Measurements from ENCODE around the gene LEFTY1. TPM values are rescaled to one million over a fixed set of nuclear protein-coding genes. Genes with fewer than 3 reads are reported as not detected.

Gene LEFTY1
- total RNA-seq, 1 donor from 2014 or later = 0.40 TPM

- no peak for DNase-seq (ENCODE audit: extremely low spot score, unreplicated experiment)
- TF ChIP-seq, protein P1, sequence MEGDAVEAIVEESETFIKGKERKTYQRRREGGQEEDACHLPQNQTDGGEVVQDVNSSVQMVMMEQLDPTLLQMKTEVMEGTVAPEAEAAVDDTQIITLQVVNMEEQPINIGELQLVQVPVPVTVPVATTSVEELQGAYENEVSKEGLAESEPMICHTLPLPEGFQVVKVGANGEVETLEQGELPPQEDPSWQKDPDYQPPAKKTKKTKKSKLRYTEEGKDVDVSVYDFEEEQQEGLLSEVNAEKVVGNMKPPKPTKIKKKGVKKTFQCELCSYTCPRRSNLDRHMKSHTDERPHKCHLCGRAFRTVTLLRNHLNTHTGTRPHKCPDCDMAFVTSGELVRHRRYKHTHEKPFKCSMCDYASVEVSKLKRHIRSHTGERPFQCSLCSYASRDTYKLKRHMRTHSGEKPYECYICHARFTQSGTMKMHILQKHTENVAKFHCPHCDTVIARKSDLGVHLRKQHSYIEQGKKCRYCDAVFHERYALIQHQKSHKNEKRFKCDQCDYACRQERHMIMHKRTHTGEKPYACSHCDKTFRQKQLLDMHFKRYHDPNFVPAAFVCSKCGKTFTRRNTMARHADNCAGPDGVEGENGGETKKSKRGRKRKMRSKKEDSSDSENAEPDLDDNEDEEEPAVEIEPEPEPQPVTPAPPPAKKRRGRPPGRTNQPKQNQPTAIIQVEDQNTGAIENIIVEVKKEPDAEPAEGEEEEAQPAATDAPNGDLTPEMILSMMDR (IDR thresholded peaks at IDR 0.05) = no peak
- Mint-ChIP-seq H3K9me3 (ENCODE audit: unreplicated experiment) (no peaks in the 10 kb centered on the region), H3K27ac (ENCODE audit: unreplicated experiment) (no peak overlapping the region), H3K4me3 (ENCODE audit: unreplicated experiment) (no peak overlapping the region), H3K36me3 (ENCODE audit: unreplicated experiment) (peaks cover 36% of the 10 kb centered on the region), H3K4me1 (ENCODE audit: unreplicated experiment) (peaks cover 4% of the 10 kb centered on the region), H3K27me3 (ENCODE audit: unreplicated experiment) (no peaks in the 10 kb centered on the region)
These were observed 17.4 kb downstream of the LEFTY1 start for GRCh38 chr1:225871359-225872074.

GRCh38 chr1:225870911-225871310 lies 18.0 kb downstream of the LEFTY1 start:
- Mint-ChIP-seq H3K9me3 (ENCODE audit: unreplicated experiment) (no peaks in the 10 kb centered on the region), H3K4me1 (ENCODE audit: unreplicated experiment) (peaks cover 10% of the 10 kb centered on the region), H3K36me3 (ENCODE audit: unreplicated experiment) (peaks cover 37% of the 10 kb centered on the region), H3K27ac (ENCODE audit: unreplicated experiment) (no peak overlapping the region), H3K27me3 (ENCODE audit: unreplicated experiment) (no peaks in the 10 kb centered on the region), H3K4me3 (ENCODE audit: unreplicated experiment) (no peak overlapping the region)
- TF ChIP-seq, protein P1 (IDR thresholded peaks at IDR 0.05) = no peak
- no peak for DNase-seq (ENCODE audit: extremely low spot score, unreplicated experiment)

GRCh38 chr1:225868631-225869330 lies 20.2 kb downstream of the LEFTY1 start:
- Mint-ChIP-seq H3K27ac (ENCODE audit: unreplicated experiment) (no peak overlapping the region), H3K27me3 (ENCODE audit: unreplicated experiment) (no peaks in the 10 kb centered on the region), H3K36me3 (ENCODE audit: unreplicated experiment) (peaks cover 38% of the 10 kb centered on the region), H3K4me3 (ENCODE audit: unreplicated experiment) (no peak overlapping the region), H3K4me1 (ENCODE audit: unreplicated experiment) (peaks cover 20% of the 10 kb centered on the region), H3K9me3 (ENCODE audit: unreplicated experiment) (no peaks in the 10 kb centered on the region)
- no peak for DNase-seq (ENCODE audit: extremely low spot score, unreplicated experiment)
- TF ChIP-seq, protein P1 (IDR thresholded peaks at IDR 0.05) = no peak

DNA sequence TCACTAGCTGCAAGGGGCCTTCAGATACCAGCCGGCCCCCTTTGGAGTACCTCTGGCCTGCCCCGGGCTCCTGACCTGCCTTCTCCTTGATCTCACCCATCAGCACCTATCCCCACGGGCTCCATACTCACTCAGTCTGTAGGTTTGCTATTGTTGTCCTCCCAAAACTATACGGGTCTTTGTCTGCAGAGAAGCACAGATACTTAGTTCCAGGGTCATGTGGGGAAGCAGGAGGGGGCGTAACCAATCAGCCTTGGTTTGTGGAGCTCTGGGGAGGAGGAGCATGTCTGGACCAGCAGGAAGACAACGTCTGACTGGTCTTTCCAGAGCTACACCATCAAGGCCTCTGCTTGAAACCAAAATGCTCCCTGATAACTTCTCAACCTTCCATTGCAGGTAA lies 22.0 kb downstream of the LEFTY1 start:
- no peak overlapping the region for H3K4me3 Mint-ChIP-seq (ENCODE audit: unreplicated experiment)
- H3K27ac Mint-ChIP-seq (ENCODE audit: unreplicated experiment) = no peak overlapping the region
- TF ChIP-seq, protein P1 (IDR thresholded peaks at IDR 0.05) = no peak
- no peaks in the 10 kb centered on the region for H3K9me3 Mint-ChIP-seq (ENCODE audit: unreplicated experiment)
- no peaks in the 10 kb centered on the region for H3K27me3 Mint-ChIP-seq (ENCODE audit: unreplicated experiment)
- H3K36me3 Mint-ChIP-seq (ENCODE audit: unreplicated experiment) = peaks cover 39% of the 10 kb centered on the region
- H3K4me1 Mint-ChIP-seq (ENCODE audit: unreplicated experiment) = peaks cover 19% of the 10 kb centered on the region
- no peak for DNase-seq (ENCODE audit: extremely low spot score, unreplicated experiment)

GRCh38 chr1:225866061-225866837 lies 22.7 kb downstream of the LEFTY1 start:
- Mint-ChIP-seq H3K27ac (ENCODE audit: unreplicated experiment) (no peak overlapping the region), H3K27me3 (ENCODE audit: unreplicated experiment) (no peaks in the 10 kb centered on the region)

More at GRCh38 chr1:225866061-225866837, 22.7 kb downstream of the LEFTY1 start:
- no peak overlapping the region for H3K4me3 Mint-ChIP-seq (ENCODE audit: unreplicated experiment)
- TF ChIP-seq, protein P1 (IDR thresholded peaks at IDR 0.05) = no peak
- H3K9me3 Mint-ChIP-seq (ENCODE audit: unreplicated experiment) = no peaks in the 10 kb centered on the region
- peaks cover 15% of the 10 kb centered on the region for H3K4me1 Mint-ChIP-seq (ENCODE audit: unreplicated experiment)
- no peak for DNase-seq (ENCODE audit: extremely low spot score, unreplicated experiment)
- peaks cover 33% of the 10 kb centered on the region for H3K36me3 Mint-ChIP-seq (ENCODE audit: unreplicated experiment)

All from osteocyte (in vitro differentiated cells).